ENCODE results near the gene CENPL.
"Not testable (repeated sequence)": the region's sequence is repeated elsewhere in the genome, so short reads cannot be mapped to it uniquely, and the experiment has no call there.

CENPL gene

GRCh38 chr1:173824315-173825081 lies at the start of gene CENPL, which contains the start of gene DARS2:
TSS of gene CENPL (minus strand) at chr1:173824883. CDS start at chr1:173811299, 13,584 bp downstream.
TSS of gene DARS2 (plus strand) at chr1:173824673. CDS start at chr1:173825230, 557 bp downstream.
- DNase-seq, result peak; percentile 87

- no peak for DNase-seq
Observed at GRCh38 chr1:173871500-173871899, 46.8 kb upstream of the CENPL start.

GRCh38 chr1:173871091-173871490 lies 46.4 kb upstream of the CENPL start:
- DNase-seq, result no peak

- no peak for DNase-seq
Observed at GRCh38 chr1:173870252-173871075, 45.8 kb upstream of the CENPL start.

GRCh38 chr1:173869021-173869359 lies 44.3 kb upstream of the CENPL start:
- DNase-seq, result no peak

- peak; percentile 92 to 94 for DNase-seq
Observed at GRCh38 chr1:173868266-173869020, 43.8 kb upstream of the CENPL start, which contains the start of gene ZBTB37. TSS of gene ZBTB37 (plus strand) at chr1:173868380. CDS start at chr1:173870226, 1,846 bp downstream.

GRCh38 chr1:173867753-173868265 lies 43.1 kb upstream of the CENPL start, which contains the start of gene GAS5:
TSS of gene GAS5 (minus strand) at chr1:173867989.
- peak; percentile 100 for DNase-seq

GRCh38 chr1:173867141-173867752 lies 42.6 kb upstream of the CENPL start:
- DNase-seq, result peak in 1 of 2 donors; percentile 25

- DNase-seq, result no peak
Observed at GRCh38 chr1:173866413-173867115, 41.9 kb upstream of the CENPL start.

- no peak for DNase-seq
Observed at GRCh38 chr1:173865468-173866164, 40.9 kb upstream of the CENPL start.

- DNase-seq, result no peak
Observed at GRCh38 chr1:173864179-173864867, 39.6 kb upstream of the CENPL start.

- DNase-seq, result no peak
Observed at GRCh38 chr1:173863224-173864161, 38.8 kb upstream of the CENPL start.

- DNase-seq, result no peak
Observed at GRCh38 chr1:173862769-173863223, 38.1 kb upstream of the CENPL start.

- not testable (repeated sequence) for DNase-seq
Observed at GRCh38 chr1:173862146-173862768, 37.6 kb upstream of the CENPL start.

GRCh38 chr1:173861731-173862145 lies 37.1 kb upstream of the CENPL start:
- DNase-seq, result no peak

GRCh38 chr1:173860065-173860464 lies 35.4 kb upstream of the CENPL start:
- DNase-seq, result no peak

GRCh38 chr1:173859547-173859946 lies 34.9 kb upstream of the CENPL start:
- not testable (repeated sequence) for DNase-seq

- no peak for DNase-seq
Observed at GRCh38 chr1:173857363-173857917, 32.8 kb upstream of the CENPL start.
